DMS79 treated with DMSO at 0.1 percent for 48 hours (cell line): ENCODE results near the gene CCDC40.

ENCODE experiments used
- DNase-seq: peaks from one replicate; lab custom pipeline; 2025; lab: John Stamatoyannopoulos, UW

Gene CCDC40

GRCh38 chr17:80047176-80047575 lies 10.7 kb downstream of the CCDC40 start:
- peak; percentile 4 for DNase-seq

- DNase-seq: no peak
These were observed 13.5 kb downstream of the CCDC40 start for GRCh38 chr17:80049986-80050385.

GRCh38 chr17:80050706-80051105 lies 14.3 kb downstream of the CCDC40 start:
- DNase-seq: no peak

- no peak for DNase-seq
These were observed 15.2 kb downstream of the CCDC40 start for GRCh38 chr17:80051681-80052080.

GRCh38 chr17:80053102-80053501 lies 16.7 kb downstream of the CCDC40 start:
- DNase-seq: no peak

- no peak for DNase-seq
These were observed 19.2 kb downstream of the CCDC40 start for GRCh38 chr17:80055597-80055996.

- DNase-seq: no peak
These were observed 22.0 kb downstream of the CCDC40 start for GRCh38 chr17:80058311-80058955.

- DNase-seq: no peak
These were observed 24.2 kb downstream of the CCDC40 start for GRCh38 chr17:80060644-80061043.

- DNase-seq: no peak
These were observed 25.0 kb downstream of the CCDC40 start for GRCh38 chr17:80061421-80061820.

- no peak for DNase-seq
These were observed 27.6 kb downstream of the CCDC40 start for GRCh38 chr17:80063830-80064585.

GRCh38 chr17:80064696-80065095 lies 28.3 kb downstream of the CCDC40 start:
- DNase-seq: no peak

GRCh38 chr17:80065478-80066170 lies 29.2 kb downstream of the CCDC40 start:
- no peak for DNase-seq

GRCh38 chr17:80067393-80067986 lies 31.0 kb downstream of the CCDC40 start:
- no peak for DNase-seq

- no peak for DNase-seq
These were observed 32.1 kb downstream of the CCDC40 start for GRCh38 chr17:80068301-80069222.

GRCh38 chr17:80070375-80071115 lies 34.1 kb downstream of the CCDC40 start:
- no peak for DNase-seq

GRCh38 chr17:80071116-80071841 lies 34.8 kb downstream of the CCDC40 start:
- no peak for DNase-seq

GRCh38 chr17:80072410-80072809 lies 36.0 kb downstream of the CCDC40 start:
- no peak for DNase-seq

- DNase-seq: no peak
These were observed 43.6 kb downstream of the CCDC40 start for GRCh38 chr17:80080081-80080480.

GRCh38 chr17:80081596-80081995 lies 45.2 kb downstream of the CCDC40 start:
- DNase-seq: no peak
